Progenitor cell of endocrine pancreas (in vitro differentiated cells): ENCODE measurements around the gene LUZP1. TPM values are rescaled to one million over a fixed set of nuclear protein-coding genes. Genes with fewer than 3 reads are reported as not detected.

Source experiments
- DNase-seq: peaks from one replicate; pipeline ENCODE4 v3.0.0; 2021; ENCODE audit warnings: low spot score; ENCODE audit not compliant: unreplicated experiment
- H3K27ac Mint-ChIP-seq: 2 replicates; pipeline ENCODE4 v1.8.0; 2021; ENCODE audit warnings: mild to moderate bottlenecking, moderate library complexity, mixed read lengths
- H3K27me3 Mint-ChIP-seq: 2 replicates; pipeline ENCODE4 v1.8.0; 2021; ENCODE audit warnings: mixed read lengths
- H3K36me3 Mint-ChIP-seq: 2 replicates; pipeline ENCODE4 v1.8.0; 2022; ENCODE audit warnings: mixed read lengths; ENCODE audit not compliant: insufficient read depth
- H3K4me1 Mint-ChIP-seq: 2 replicates; pipeline ENCODE4 v1.8.0; 2021; ENCODE audit warnings: low read depth, mixed read lengths
- H3K4me3 Mint-ChIP-seq: 2 replicates; pipeline ENCODE4 v1.8.0; 2021; ENCODE audit warnings: low read depth, mild to moderate bottlenecking, moderate library complexity, mixed read lengths
- H3K9me3 Mint-ChIP-seq: 2 replicates; pipeline ENCODE4 v1.8.0; 2021; ENCODE audit warnings: low read depth, mixed read lengths
- CTCF ChIP-seq: fragments of 200-600 bp; sonication (generic); IDR thresholded peaks from one replicate; pipeline ENCODE4 v1.5.0; 2021; ENCODE audit warnings: antibody characterized with exemption, mild to moderate bottlenecking; ENCODE audit not compliant: unreplicated experiment
- total RNA-seq: library from RNA; stranded (reverse); gene quantifications from 2 replicates; pipeline ENCODE4 v1.2.1, GENCODE V29; 2021

Gene LUZP1
- total RNA-seq, 1 donor from 2014 or later, result 47.5 TPM

- H3K9me3 Mint-ChIP-seq, result peaks cover 3% of the 10 kb centered on the region
- H3K27ac Mint-ChIP-seq, result no peak overlapping the region
- H3K4me3 Mint-ChIP-seq, result no peak overlapping the region
- no peak for DNase-seq
- no peak for TF ChIP-seq CTCF
- peaks cover 17% of the 10 kb centered on the region for H3K4me1 Mint-ChIP-seq
- peaks cover 8% of the 10 kb centered on the region for H3K36me3 Mint-ChIP-seq
- no peaks in the 10 kb centered on the region for H3K27me3 Mint-ChIP-seq
These were observed 17.9 kb downstream of the LUZP1 start for GRCh38 chr1:23150742-23151141.

- no peak overlapping the region for H3K4me3 Mint-ChIP-seq
- H3K36me3 Mint-ChIP-seq, result peaks cover 8% of the 10 kb centered on the region
- DNase-seq, result no peak
- no peaks in the 10 kb centered on the region for H3K27me3 Mint-ChIP-seq
- H3K9me3 Mint-ChIP-seq, result peaks cover 3% of the 10 kb centered on the region
- TF ChIP-seq CTCF, result no peak
- no peak overlapping the region for H3K27ac Mint-ChIP-seq
- peaks cover 17% of the 10 kb centered on the region for H3K4me1 Mint-ChIP-seq
These were observed 18.5 kb downstream of the LUZP1 start for GRCh38 chr1:23150125-23150524.

GRCh38 chr1:23149114-23149513 lies 19.5 kb downstream of the LUZP1 start:
- no peak for TF ChIP-seq CTCF
- Mint-ChIP-seq H3K36me3 (peaks cover 6% of the 10 kb centered on the region), H3K27me3 (no peaks in the 10 kb centered on the region), H3K27ac (no peak overlapping the region), H3K4me3 (no peak overlapping the region), H3K9me3 (no peaks in the 10 kb centered on the region), H3K4me1 (peaks cover 17% of the 10 kb centered on the region)
- no peak for DNase-seq

GRCh38 chr1:23148084-23148483 lies 20.6 kb downstream of the LUZP1 start:
- no peak for TF ChIP-seq CTCF
- Mint-ChIP-seq H3K4me1 (peaks cover 14% of the 10 kb centered on the region), H3K27me3 (no peaks in the 10 kb centered on the region), H3K36me3 (peaks cover 3% of the 10 kb centered on the region), H3K4me3 (no peak overlapping the region), H3K9me3 (no peaks in the 10 kb centered on the region), H3K27ac (no peak overlapping the region)
- DNase-seq, result no peak

GRCh38 chr1:23140940-23141596 lies 27.6 kb downstream of the LUZP1 start:
- no peaks in the 10 kb centered on the region for H3K4me1 Mint-ChIP-seq
- H3K27me3 Mint-ChIP-seq, result no peaks in the 10 kb centered on the region
- H3K27ac Mint-ChIP-seq, result no peak overlapping the region
- H3K4me3 Mint-ChIP-seq, result no peak overlapping the region
- no peaks in the 10 kb centered on the region for H3K9me3 Mint-ChIP-seq
- no peak for TF ChIP-seq CTCF
- DNase-seq, result no peak
- H3K36me3 Mint-ChIP-seq, result peaks cover 4% of the 10 kb centered on the region
